ENCODE data around the gene NPAS3.

The NPAS3 gene

GRCh38 chr14:33454022-33454595 lies 515.4 kb downstream of the NPAS3 start:
- CTCF ChIA-PET = no interaction called here
- no peak for DNase-seq (ENCODE audit: extremely low spot score)
- POLR2A ChIA-PET = no interaction called here
- no peak for TF ChIP-seq CTCF (IDR thresholded peaks at IDR 0.05; ENCODE audit: control extremely low read depth, extremely low read depth, low read depth, missing control alignments)

- ChIA-PET CTCF (interaction anchor here (1.9 kb wide), 1 partner anchor 10 kb away, joined by 8 read pairs; no protein-coding TSS in a partner anchor), POLR2A (no interaction called here)
Observed at GRCh38 chr14:33454707-33455106, 516.0 kb downstream of the NPAS3 start.

GRCh38 chr14:33455654-33456345 lies 517.1 kb downstream of the NPAS3 start:
- DNase-seq (ENCODE audit: extremely low spot score) = no peak
- ChIA-PET POLR2A (no interaction called here), CTCF (interaction anchor here (1.0 to 1.9 kb wide), 2 partner anchors 9 to 11 kb away, joined by 3 to 8 read pairs; no protein-coding TSS in a partner anchor)
- TF ChIP-seq CTCF (IDR thresholded peaks at IDR 0.05; ENCODE audit: control extremely low read depth, extremely low read depth, low read depth, missing control alignments) = no peak

More at GRCh38 chr14:33454707-33455106, 516.0 kb downstream of the NPAS3 start:
- DNase-seq (ENCODE audit: extremely low spot score) = no peak
- no peak for TF ChIP-seq CTCF (IDR thresholded peaks at IDR 0.05; ENCODE audit: control extremely low read depth, extremely low read depth, low read depth, missing control alignments)

GRCh38 chr14:33457021-33457420 lies 518.3 kb downstream of the NPAS3 start:
- CTCF ChIA-PET = interaction anchor here (1.0 kb wide), 1 partner anchor 10 kb away, joined by 3 read pairs; no protein-coding TSS in a partner anchor
- no peak for TF ChIP-seq CTCF (IDR thresholded peaks at IDR 0.05; ENCODE audit: control extremely low read depth, extremely low read depth, low read depth, missing control alignments)
- POLR2A ChIA-PET = no interaction called here
- DNase-seq (ENCODE audit: extremely low spot score) = no peak

GRCh38 chr14:33457617-33458016 lies 518.9 kb downstream of the NPAS3 start:
- no peak for DNase-seq (ENCODE audit: extremely low spot score)
- POLR2A ChIA-PET = no interaction called here
- TF ChIP-seq CTCF (IDR thresholded peaks at IDR 0.05; ENCODE audit: control extremely low read depth, extremely low read depth, low read depth, missing control alignments) = no peak

GRCh38 chr14:33460164-33460563 lies 521.5 kb downstream of the NPAS3 start:
- no peak for DNase-seq (ENCODE audit: extremely low spot score)
- ChIA-PET POLR2A (no interaction called here), CTCF (no interaction called here)
- TF ChIP-seq CTCF (IDR thresholded peaks at IDR 0.05; ENCODE audit: control extremely low read depth, extremely low read depth, low read depth, missing control alignments) = no peak

More at GRCh38 chr14:33457617-33458016, 518.9 kb downstream of the NPAS3 start:
- CTCF ChIA-PET = no interaction called here
